Activated CD4-positive, alpha-beta memory T cell treated with anti-CD3 and anti-CD28 coated beads for 36 hours (primary cell): ENCODE data around the gene WNT6. TPM values are rescaled to one million over a fixed set of nuclear protein-coding genes. Genes with fewer than 3 reads are reported as not detected.

Source experiments
- CTCF ChIA-PET: fragments of 350-600 bp; sonication (Branson Sonifier 250); formaldehyde crosslinking; loops from one replicate; lab custom pipeline; 2021; ENCODE audit warnings: antibody characterized with exemption, inconsistent platforms; lab: Charles Lee
- POLR2A ChIA-PET: fragments of 350-600 bp; sonication (Branson Sonifier 250); formaldehyde crosslinking; loops from one replicate; lab custom pipeline; 2021; ENCODE audit warnings: antibody characterized with exemption; lab: Charles Lee
- DNase-seq: peaks from one replicate; pipeline ENCODE4 v3.0.0-alpha.2; 2020
- H3K27ac Mint-ChIP-seq: one replicate; pipeline ENCODE4 v1.8.0; 2021; ENCODE audit warnings: mixed read lengths
- H3K27me3 Mint-ChIP-seq: one replicate; pipeline ENCODE4 v1.8.0; 2021; ENCODE audit warnings: mixed read lengths
- H3K36me3 Mint-ChIP-seq: one replicate; pipeline ENCODE4 v1.8.0; 2021; ENCODE audit warnings: mixed read lengths
- H3K4me1 Mint-ChIP-seq: one replicate; pipeline ENCODE4 v1.8.0; 2021; ENCODE audit warnings: low read depth, mixed read lengths
- H3K4me3 Mint-ChIP-seq: one replicate; pipeline ENCODE4 v1.8.0; 2021; ENCODE audit warnings: mild to moderate bottlenecking, mixed read lengths
- H3K9me3 Mint-ChIP-seq: one replicate; pipeline ENCODE4 v1.8.0; 2021; ENCODE audit warnings: mixed read lengths
- intact Hi-C: fragments of 100-400 bp; cut with micrococcal nuclease; formaldehyde crosslinking; loops from one replicate; pipeline ENCODE4 v1.15.1; 2023
- total RNA-seq, 2 experiments: library from RNA; stranded (reverse); gene quantifications; one replicate each; pipeline ENCODE4 v1.2.3, GENCODE V29; 2021

The WNT6 gene
- total RNA-seq = under 1 TPM; 0.31 to 0.40 TPM

DNA sequence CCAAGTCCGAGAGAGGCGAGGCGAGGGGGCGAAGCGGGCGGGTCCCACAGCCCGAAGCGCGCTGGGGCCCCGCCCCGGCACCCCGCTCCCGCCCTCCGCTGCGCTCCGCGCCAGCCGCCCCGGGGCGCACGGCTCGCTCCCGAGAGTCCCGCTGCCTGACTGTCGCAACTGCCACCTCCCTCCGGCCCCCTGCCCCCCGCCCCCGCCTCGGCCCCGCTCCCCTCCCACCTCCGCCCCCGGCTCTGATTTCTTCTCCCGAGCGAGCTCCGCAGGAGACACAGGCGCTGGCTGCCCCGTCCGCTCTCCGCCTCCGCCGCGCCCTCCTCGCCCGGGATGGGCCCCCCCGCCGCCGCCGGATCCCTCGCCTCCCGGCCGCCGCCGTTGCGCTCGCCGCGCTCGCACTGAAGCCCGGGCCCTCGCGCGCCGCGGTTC is at the start of gene WNT6:
Gene WNT6 (plus strand): TSS at position 250 of the 432 bp plus-strand sequence. CDS start 233 bp downstream, outside the sequence.
- Mint-ChIP-seq H3K4me1 (peaks cover 15% of the 10 kb centered on the region), H3K27ac (no peak within 1 kb of the TSS), H3K36me3 (no peaks in the 10 kb centered on the region), H3K4me3 (peak within 1 kb of the TSS; percentile 22), H3K27me3 (peaks cover 71% of the 10 kb centered on the region), H3K9me3 (no peaks in the 10 kb centered on the region)
- CTCF ChIA-PET = interaction anchor here (1.1 to 5.2 kb wide), 4 partner anchors 12 to 120 kb away, joined by 5 to 39 read pairs (median 6); no protein-coding TSS in a partner anchor
- intact Hi-C loops = no loop called here
- DNase-seq = peak; percentile 20
- POLR2A ChIA-PET = no interaction called here

DNA sequence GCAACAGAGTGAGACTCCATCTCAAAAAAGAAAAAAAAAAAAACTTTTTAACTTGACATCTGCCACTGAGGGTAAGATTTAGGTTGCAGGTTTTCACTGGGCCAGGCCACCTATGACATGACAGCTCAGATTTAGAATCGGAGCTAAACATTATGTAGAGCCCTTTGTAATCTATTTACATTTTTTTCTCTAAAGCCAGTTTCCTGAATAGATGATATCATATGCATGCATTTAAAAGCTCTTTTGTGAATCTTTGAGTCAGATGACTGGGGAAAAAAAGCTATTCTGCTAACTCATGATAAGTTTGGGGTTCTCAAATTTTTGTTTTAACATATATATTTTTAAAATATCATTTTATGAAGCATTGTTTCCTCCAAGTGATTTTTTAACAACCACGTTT is 49.3 kb upstream of the WNT6 start:
- POLR2A ChIA-PET = no interaction called here
- DNase-seq = no peak
- H3K4me3 Mint-ChIP-seq = no peak overlapping the region
- intact Hi-C loops = no loop called here
- H3K27ac Mint-ChIP-seq = no peak overlapping the region
- H3K9me3 Mint-ChIP-seq = no peaks in the 10 kb centered on the region
- H3K36me3 Mint-ChIP-seq = no peaks in the 10 kb centered on the region
- peaks cover 22% of the 10 kb centered on the region for H3K27me3 Mint-ChIP-seq
- CTCF ChIA-PET = interaction anchor here (0.6 kb wide), 2 partner anchors 242 to 541 kb away, joined by 4 to 5 read pairs; no protein-coding TSS in a partner anchor
- H3K4me1 Mint-ChIP-seq = no peaks in the 10 kb centered on the region

DNA sequence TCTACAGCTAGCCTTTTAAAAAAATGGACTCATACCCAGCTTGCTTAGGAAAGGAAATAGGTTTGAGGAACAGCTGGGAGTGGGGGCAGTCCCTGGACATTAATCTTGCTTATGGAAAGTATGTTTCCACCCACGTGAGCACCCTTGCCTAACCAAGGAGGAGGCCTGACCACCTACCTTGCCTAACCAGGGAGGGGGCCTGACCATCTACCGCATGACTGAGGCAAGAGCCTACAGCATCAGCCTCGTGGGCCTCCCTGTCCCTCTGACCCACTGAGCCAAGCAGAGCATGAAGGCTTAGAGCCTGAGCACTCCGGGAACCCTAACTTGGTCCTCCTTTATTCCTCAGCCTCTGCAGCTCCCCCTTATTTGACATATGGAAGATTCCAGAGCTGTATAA is 48.2 kb upstream of the WNT6 start:
- Mint-ChIP-seq H3K9me3 (no peaks in the 10 kb centered on the region), H3K27me3 (peaks cover 18% of the 10 kb centered on the region), H3K4me1 (no peaks in the 10 kb centered on the region), H3K27ac (no peak overlapping the region), H3K4me3 (no peak overlapping the region), H3K36me3 (no peaks in the 10 kb centered on the region)
- ChIA-PET CTCF (interaction anchor here (1.4 kb wide), 1 partner anchor 42 kb away, joined by 3 read pairs; no protein-coding TSS in a partner anchor), POLR2A (no interaction called here)
- intact Hi-C loops = no loop called here
- no peak for DNase-seq

DNA sequence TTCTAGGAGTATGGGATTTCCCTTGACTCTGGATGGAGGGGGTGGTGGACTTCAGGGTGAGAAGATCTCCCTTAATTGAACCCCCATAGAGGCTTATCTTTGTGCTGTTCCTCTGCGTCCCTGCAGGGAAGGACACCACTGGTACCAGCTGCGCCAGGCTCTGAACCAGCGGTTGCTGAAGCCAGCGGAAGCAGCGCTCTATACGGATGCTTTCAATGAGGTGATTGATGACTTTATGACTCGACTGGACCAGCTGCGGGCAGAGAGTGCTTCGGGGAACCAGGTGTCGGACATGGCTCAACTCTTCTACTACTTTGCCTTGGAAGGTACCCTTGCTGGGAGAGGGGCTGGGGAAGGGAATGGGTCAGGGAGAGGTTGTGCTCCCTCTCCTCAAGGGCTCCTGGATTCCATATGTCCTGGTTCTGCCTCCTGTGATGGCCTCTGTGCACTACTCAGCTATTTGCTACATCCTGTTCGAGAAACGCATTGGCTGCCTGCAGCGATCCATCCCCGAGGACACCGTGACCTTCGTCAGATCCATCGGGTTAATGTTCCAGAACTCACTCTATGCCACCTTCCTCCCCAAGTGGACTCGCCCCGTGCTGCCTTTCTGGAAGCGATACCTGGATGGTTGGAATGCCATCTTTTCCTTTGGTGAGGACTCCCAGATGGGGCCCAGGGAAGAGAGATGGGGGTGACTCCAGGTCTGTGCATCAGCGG is 47.3 kb upstream of the WNT6 start:
- Mint-ChIP-seq H3K27me3 (peaks cover 18% of the 10 kb centered on the region), H3K36me3 (no peaks in the 10 kb centered on the region), H3K27ac (no peak overlapping the region), H3K4me1 (no peaks in the 10 kb centered on the region), H3K9me3 (no peaks in the 10 kb centered on the region), H3K4me3 (no peak overlapping the region)
- intact Hi-C loops = no loop called here
- no peak for DNase-seq
- ChIA-PET POLR2A (no interaction called here), CTCF (interaction anchor here (1.4 kb wide), 1 partner anchor 41 kb away, joined by 3 read pairs; no protein-coding TSS in a partner anchor)

DNA sequence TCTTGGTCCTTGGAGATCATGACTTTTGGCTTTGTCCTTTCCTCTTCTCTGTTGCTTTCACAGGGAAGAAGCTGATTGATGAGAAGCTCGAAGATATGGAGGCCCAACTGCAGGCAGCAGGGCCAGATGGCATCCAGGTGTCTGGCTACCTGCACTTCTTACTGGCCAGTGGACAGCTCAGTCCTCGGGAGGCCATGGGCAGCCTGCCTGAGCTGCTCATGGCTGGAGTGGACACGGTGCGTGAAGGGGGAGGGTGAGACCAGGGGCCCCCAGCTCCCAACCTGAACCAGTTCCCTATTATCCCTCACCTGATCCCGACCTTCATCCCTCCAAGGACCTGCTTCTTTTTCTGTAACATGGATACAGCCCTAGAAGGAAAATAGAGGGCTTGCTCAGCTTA is 46.7 kb upstream of the WNT6 start:
- Mint-ChIP-seq H3K4me1 (no peaks in the 10 kb centered on the region), H3K27me3 (peaks cover 18% of the 10 kb centered on the region), H3K9me3 (no peaks in the 10 kb centered on the region), H3K4me3 (no peak overlapping the region), H3K36me3 (no peaks in the 10 kb centered on the region), H3K27ac (no peak overlapping the region)
- intact Hi-C loops = no loop called here
- POLR2A ChIA-PET = no interaction called here
- CTCF ChIA-PET = no interaction called here
- no peak for DNase-seq

DNA sequence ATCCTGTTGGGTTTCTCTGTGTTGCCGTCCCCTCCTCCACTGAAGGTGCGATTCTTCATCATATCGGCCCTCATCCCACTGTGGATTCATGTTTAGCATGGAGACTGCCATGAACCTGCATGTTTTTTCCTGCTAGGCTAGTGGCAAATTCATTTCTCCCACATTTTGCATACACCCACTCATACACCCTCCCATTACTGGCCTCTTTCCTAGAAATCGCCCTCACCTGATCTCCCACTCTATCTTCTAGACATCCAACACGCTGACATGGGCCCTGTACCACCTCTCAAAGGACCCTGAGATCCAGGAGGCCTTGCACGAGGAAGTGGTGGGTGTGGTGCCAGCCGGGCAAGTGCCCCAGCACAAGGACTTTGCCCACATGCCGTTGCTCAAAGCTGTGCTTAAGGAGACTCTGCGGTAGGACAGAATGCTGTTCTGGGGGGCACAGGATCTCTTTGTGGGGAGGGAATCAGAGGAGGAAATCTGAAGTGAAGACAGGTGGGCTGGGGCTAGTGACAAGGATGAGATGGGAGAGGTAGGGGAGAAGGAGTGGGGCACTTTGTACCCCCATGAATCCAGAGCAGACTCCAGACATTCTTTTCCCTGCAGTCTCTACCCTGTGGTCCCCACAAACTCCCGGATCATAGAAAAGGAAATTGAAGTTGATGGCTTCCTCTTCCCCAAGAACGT is 45.7 kb upstream of the WNT6 start:
- POLR2A ChIA-PET = no interaction called here
- Mint-ChIP-seq H3K4me3 (no peak overlapping the region), H3K27me3 (peaks cover 17% of the 10 kb centered on the region), H3K27ac (no peak overlapping the region), H3K9me3 (no peaks in the 10 kb centered on the region), H3K36me3 (no peaks in the 10 kb centered on the region), H3K4me1 (no peaks in the 10 kb centered on the region)
- DNase-seq = no peak
- intact Hi-C loops = no loop called here
- CTCF ChIA-PET = no interaction called here

DNA sequence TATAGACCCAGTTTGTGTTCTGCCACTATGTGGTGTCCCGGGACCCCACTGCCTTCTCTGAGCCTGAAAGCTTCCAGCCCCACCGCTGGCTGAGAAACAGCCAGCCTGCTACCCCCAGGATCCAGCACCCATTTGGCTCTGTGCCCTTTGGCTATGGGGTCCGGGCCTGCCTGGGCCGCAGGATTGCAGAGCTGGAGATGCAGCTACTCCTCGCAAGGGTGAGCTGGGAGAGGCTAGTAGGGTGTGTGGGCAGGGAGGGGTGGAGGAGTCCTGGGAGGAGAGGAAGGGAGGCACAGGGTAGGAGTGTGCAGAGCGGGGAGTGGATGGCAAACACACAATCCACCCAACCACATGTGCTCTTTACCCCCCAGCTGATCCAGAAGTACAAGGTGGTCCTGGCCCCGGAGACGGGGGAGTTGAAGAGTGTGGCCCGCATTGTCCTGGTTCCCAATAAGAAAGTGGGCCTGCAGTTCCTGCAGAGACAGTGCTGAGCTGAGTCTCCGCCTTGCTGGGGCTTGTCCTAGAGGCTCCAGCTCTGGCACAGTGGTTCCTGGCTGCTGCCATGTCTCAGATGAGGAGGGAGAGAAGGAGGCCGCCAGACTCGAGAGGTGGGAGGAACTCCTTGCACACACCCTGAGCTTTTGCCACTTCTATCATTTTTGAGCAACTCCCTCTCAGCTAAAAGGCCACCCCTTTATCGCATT is 44.9 kb upstream of the WNT6 start:
- Mint-ChIP-seq H3K4me3 (no peak overlapping the region), H3K27ac (no peak overlapping the region), H3K27me3 (peaks cover 15% of the 10 kb centered on the region), H3K4me1 (no peaks in the 10 kb centered on the region), H3K9me3 (no peaks in the 10 kb centered on the region), H3K36me3 (no peaks in the 10 kb centered on the region)
- CTCF ChIA-PET = interaction anchor here (0.6 to 1.2 kb wide), 4 partner anchors 33 to 127 kb away, joined by 3 read pairs; no protein-coding TSS in a partner anchor
- intact Hi-C loops = no loop called here
- no peak for DNase-seq
- POLR2A ChIA-PET = no interaction called here

DNA sequence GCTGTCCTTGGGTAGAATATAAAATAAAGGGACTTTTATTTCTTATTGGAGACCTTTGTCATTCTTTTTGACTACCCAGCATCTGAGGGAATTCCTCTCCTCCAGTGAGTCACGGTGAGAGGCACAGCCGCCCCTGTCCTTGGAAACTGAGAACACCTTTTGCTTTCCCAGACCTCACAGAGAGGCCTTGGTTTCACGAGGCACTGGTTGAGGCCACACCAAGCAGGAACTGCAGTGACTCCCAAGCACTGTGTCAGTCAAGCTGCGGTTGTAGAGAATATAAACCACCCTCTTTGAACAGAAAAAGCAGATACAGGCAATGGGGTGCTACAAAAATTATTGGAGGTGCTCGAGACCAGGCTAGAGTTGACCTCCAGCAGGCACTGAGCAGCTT is 44.4 kb upstream of the WNT6 start:
- Mint-ChIP-seq H3K4me3 (no peak overlapping the region), H3K27ac (no peak overlapping the region), H3K27me3 (peaks cover 14% of the 10 kb centered on the region), H3K36me3 (no peaks in the 10 kb centered on the region), H3K4me1 (no peaks in the 10 kb centered on the region), H3K9me3 (no peaks in the 10 kb centered on the region)
- CTCF ChIA-PET = interaction anchor here (0.6 to 1.2 kb wide), 4 partner anchors 32 to 128 kb away, joined by 3 read pairs; no protein-coding TSS in a partner anchor
- intact Hi-C loops = no loop called here
- DNase-seq = no peak
- POLR2A ChIA-PET = no interaction called here

DNA sequence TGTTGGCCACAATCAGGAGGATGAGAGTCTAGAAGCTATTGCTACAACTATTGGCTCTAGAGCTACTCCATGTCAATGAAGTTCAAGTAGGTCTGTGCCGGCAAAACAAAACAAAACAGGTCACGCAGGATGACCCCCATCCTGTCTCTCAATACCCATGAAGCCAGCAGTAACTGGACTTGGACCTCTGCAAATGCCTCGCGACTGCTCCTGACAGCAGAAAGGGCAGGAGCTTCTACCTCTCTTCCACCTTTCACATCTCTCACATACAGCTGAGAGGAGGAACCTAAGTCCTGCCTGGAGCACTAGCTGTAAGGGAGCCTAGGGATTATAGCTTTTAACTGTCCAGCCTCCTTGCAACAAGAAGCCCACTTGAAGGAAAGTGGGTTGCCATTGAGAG is 44.0 kb upstream of the WNT6 start:
- Mint-ChIP-seq H3K9me3 (no peaks in the 10 kb centered on the region), H3K4me3 (no peak overlapping the region), H3K4me1 (no peaks in the 10 kb centered on the region), H3K27me3 (peaks cover 16% of the 10 kb centered on the region), H3K36me3 (no peaks in the 10 kb centered on the region), H3K27ac (no peak overlapping the region)
- CTCF ChIA-PET = interaction anchor here (0.8 to 1.2 kb wide), 2 partner anchors 88 to 128 kb away, joined by 3 read pairs; no protein-coding TSS in a partner anchor
- no peak for DNase-seq
- POLR2A ChIA-PET = no interaction called here
- intact Hi-C loops = no loop called here

DNA sequence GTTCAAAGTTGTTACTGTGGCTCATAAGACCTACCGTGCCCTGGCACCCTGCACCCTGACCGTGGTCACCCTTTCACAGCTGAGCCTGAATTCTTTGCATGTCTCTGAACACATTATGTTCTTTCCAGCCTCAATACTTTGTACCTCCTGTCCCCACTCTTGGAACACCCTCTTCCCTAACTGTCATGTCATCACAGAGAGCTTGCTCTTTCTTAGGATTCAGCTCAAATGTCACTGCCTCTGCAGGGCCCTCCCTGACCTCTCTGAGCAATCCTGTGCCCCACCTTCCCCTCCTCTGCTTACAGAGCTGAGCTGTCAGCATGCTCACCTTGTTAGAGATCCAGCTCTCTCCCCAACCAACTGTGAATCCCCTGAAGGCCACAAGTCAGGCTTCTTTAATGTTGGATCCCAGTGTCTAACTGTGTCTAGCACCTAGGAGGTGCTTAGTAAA is 43.0 kb upstream of the WNT6 start:
- ChIA-PET CTCF (no interaction called here), POLR2A (no interaction called here)
- Mint-ChIP-seq H3K4me3 (no peak overlapping the region), H3K27ac (no peak overlapping the region), H3K9me3 (no peaks in the 10 kb centered on the region), H3K27me3 (peaks cover 18% of the 10 kb centered on the region), H3K4me1 (no peaks in the 10 kb centered on the region), H3K36me3 (no peaks in the 10 kb centered on the region)
- intact Hi-C loops = no loop called here
- DNase-seq = no peak

DNA sequence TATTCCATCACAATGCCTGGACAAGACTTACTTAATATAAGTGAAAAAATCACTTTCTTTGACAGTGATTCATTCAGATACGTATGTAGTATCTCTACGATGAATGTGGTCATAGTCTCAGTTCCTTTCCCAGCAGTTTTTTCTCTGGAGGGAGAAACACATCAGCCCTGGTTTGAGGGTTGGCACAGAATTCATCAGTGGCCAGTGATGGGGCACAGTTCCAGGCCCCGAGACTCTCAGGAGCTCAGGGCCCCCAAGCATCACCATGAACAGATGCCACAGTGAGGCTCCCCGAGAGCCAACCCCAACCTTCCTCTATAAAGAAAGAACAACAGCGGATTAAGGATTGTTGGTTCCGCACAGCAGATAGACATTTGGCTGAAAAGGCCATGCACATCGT is 40.5 kb upstream of the WNT6 start:
- Mint-ChIP-seq H3K4me1 (no peaks in the 10 kb centered on the region), H3K9me3 (no peaks in the 10 kb centered on the region), H3K4me3 (no peak overlapping the region), H3K27me3 (peaks cover 25% of the 10 kb centered on the region), H3K36me3 (no peaks in the 10 kb centered on the region), H3K27ac (no peak overlapping the region)
- intact Hi-C loops = no loop called here
- DNase-seq = no peak
- ChIA-PET CTCF (interaction anchor here (0.9 kb wide), 1 partner anchor 79 kb away, joined by 3 read pairs; no protein-coding TSS in a partner anchor), POLR2A (no interaction called here)
